A673 (cell line): ENCODE results near the gene MILR1.

Experiments
- EZH2 ChIP-seq: fragments of 200-600 bp; sonication (generic); IDR thresholded peaks from 2 replicates; pipeline ENCODE4 v1.6.1; 2017; ENCODE audit warnings: borderline replicate concordance, low read depth, mild to moderate bottlenecking, mixed read lengths, antibody characterized with exemption, low read length; ENCODE audit not compliant: poor library complexity, severe bottlenecking
- TF ChIP-seq, protein P1 (sequence below): fragments of 300-800, 200-600 bp; sonication (generic); conservative IDR thresholded peaks from 2 replicates; pipeline ENCODE4 v1.5.1; 2017; ENCODE audit warnings: low read depth, mild to moderate bottlenecking, antibody characterized with exemption, low read length, moderate library complexity, mixed read lengths

DNA sequence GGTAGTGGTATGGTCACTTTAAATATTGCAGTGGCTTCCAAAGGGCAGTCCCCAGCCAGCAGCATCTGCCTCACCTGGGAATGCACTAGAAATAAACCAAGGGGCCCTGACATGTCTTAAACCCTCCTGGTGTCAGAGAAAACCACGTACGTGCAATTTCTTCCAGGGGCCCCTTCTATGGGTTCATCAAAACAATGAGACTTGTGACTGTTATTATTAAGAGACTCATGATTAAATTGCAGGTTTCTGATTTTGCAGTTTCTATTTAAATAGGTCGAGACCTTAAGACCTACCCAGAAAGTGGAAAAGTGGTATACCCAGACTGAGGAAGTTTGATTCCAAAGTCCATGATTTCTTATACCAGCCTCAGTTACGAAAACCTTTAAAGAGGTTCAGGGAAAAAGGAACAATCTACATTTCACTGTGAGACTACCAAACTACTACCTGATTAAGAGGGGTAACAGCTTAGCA is 48.7 kb downstream of the MILR1 start:
- TF ChIP-seq, protein P1, sequence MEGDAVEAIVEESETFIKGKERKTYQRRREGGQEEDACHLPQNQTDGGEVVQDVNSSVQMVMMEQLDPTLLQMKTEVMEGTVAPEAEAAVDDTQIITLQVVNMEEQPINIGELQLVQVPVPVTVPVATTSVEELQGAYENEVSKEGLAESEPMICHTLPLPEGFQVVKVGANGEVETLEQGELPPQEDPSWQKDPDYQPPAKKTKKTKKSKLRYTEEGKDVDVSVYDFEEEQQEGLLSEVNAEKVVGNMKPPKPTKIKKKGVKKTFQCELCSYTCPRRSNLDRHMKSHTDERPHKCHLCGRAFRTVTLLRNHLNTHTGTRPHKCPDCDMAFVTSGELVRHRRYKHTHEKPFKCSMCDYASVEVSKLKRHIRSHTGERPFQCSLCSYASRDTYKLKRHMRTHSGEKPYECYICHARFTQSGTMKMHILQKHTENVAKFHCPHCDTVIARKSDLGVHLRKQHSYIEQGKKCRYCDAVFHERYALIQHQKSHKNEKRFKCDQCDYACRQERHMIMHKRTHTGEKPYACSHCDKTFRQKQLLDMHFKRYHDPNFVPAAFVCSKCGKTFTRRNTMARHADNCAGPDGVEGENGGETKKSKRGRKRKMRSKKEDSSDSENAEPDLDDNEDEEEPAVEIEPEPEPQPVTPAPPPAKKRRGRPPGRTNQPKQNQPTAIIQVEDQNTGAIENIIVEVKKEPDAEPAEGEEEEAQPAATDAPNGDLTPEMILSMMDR = no peak
- TF ChIP-seq EZH2 = no peak
